C1 segment of cervical spinal cord (tissue), 14 donors: ENCODE results near the gene MNS1.
A peak's percentile ranks its signal among the peaks of the same experiment; 100 is the strongest.
"Not testable (repeated sequence)": the region's sequence is repeated elsewhere in the genome, so short reads cannot be mapped to it uniquely, and the experiment has no call there.

Experiments
- DNase-seq, 14 donors: peaks; one replicate each; lab custom pipeline; 2025; lab: John Stamatoyannopoulos, UW

MNS1 gene, protein sequence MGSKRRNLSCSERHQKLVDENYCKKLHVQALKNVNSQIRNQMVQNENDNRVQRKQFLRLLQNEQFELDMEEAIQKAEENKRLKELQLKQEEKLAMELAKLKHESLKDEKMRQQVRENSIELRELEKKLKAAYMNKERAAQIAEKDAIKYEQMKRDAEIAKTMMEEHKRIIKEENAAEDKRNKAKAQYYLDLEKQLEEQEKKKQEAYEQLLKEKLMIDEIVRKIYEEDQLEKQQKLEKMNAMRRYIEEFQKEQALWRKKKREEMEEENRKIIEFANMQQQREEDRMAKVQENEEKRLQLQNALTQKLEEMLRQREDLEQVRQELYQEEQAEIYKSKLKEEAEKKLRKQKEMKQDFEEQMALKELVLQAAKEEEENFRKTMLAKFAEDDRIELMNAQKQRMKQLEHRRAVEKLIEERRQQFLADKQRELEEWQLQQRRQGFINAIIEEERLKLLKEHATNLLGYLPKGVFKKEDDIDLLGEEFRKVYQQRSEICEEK

GRCh38 chr15:56464893-56465520 lies at the start of gene MNS1:
Gene MNS1 (minus strand): TSS chr15:56465137. CDS start chr15:56464972, 165 bp downstream.
- peak; percentile 6 to 91 (median 79) for DNase-seq

GRCh38 chr15:56496635-56497034 lies 31.7 kb upstream of the MNS1 start:
- peak in 1 of 14 donors; percentile 1 for DNase-seq

DNA sequence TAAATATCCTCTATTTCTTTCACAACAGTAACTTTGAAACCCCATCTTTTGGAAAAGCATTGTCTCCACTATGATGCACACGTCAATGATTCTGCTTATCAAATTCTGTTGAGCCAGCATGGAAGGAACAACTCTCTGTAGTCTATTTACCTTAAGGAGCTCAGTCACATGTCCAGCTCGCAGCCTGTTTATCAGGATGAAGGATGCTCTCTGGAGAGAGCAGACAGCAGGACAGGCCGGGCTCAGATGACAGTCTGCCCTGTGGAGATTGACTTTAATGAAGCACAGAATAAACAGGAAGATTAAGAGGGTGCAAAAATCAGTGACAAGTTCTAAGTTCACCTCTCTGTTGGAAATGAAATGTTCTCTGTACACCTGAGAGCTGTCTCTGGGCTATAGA lies 30.6 kb upstream of the MNS1 start:
- DNase-seq: no peak

DNA sequence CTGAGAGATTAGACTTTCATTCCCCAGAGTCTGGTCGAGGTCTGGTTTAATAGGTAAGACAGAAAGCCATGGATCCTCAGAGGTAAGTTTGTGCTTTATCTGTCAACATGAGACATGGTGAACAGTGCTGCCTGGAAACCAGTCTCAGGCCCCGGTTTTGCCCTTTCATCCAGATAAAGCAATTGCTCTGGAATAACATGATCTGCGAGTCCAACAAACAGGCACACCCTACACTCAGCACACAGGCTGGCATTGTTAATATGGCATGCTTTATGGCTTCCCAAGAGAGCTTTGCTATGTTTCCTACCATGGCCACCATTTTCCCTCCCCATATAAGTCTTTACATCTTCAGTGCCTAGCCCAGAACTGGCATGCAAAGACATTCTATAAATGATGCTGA lies 30.1 kb upstream of the MNS1 start:
- no peak for DNase-seq

GRCh38 chr15:56492791-56493555 lies 28.0 kb upstream of the MNS1 start:
- no peak for DNase-seq

GRCh38 chr15:56492236-56492635 lies 27.3 kb upstream of the MNS1 start:
- DNase-seq: no peak

GRCh38 chr15:56491110-56491722 lies 26.3 kb upstream of the MNS1 start:
- DNase-seq: peak in 10 of 14 donors; percentile 1 to 50 (median 14)

DNA sequence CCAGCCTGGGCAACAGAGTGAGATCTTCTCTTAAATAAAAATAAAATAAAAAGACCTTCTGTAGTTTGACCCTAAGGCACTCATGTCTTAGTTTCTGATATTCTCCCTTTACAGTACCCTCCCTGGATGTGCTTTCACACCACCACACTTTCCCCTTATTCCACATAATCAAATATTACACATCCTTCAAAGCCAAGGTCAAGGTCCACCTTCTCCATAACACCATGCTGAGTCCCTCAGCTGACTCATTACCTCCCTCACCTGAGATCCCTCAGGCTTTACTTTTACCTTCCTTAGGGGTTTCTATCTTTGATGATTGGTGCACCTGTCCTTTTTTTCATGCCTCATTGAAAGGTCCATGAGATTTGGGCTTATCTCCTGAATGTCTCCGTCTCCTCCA lies 25.5 kb upstream of the MNS1 start:
- DNase-seq: no peak

DNA sequence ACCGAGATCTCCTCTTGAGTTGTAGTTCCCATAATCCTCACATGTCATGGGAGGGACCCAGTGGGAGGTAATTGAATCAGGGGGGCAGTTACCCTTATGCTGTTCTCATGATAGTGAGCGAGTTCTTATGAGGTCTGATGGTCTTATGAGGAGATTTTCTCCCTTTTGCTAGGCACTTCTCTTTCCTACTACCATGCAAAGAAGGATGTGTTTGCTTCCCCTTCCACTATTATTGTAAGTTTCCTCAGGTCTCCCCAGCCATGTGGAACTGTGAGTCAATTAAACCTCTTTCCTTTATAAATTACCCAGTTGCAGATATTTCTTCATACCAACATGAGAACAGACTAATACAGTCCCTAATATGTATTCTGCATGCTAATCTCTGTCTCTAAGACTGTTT lies 21.3 kb upstream of the MNS1 start:
- DNase-seq: not testable (repeated sequence)

DNA sequence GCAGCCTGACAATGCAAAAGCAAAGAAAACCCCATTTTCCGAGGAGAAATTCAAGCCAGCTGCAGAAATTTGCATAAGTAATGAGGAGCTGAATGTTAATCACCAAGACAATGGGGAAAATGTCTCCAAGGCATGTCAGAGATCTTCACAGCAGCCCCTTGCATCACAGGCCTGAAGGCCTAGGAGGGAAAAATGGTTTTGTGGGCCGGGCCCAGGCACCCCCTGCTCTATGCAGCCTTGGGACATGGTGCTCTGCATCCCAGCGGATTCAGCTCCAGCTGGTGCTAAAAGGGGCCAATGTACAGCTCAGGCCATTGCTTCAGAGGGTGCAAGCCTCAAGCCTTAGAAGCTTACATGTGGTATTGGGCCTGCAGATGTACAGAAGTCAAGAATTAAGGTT lies 20.5 kb upstream of the MNS1 start:
- DNase-seq: not testable (repeated sequence)

DNA sequence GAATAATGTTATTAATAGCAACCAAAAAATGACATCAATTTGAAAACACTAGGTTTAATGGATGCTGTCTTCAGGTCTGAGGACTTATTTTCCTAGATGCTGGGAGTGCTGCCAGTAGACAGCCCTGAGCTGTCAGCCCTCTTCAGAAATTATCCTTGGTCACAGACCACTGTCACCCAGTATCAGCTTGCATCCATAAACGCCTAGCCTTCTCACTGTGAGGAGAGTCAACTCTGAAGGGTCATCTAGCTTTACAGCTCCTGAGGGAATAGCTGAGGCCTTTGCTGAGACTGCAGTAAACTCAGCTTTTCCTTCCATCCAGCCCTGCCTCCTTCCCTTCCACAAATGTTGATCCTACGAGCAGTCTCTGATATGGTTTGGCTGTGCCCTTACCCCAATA lies 19.4 kb upstream of the MNS1 start:
- no peak for DNase-seq

- DNase-seq: no peak
Measured at GRCh38 chr15:56475351-56475750, 10.4 kb upstream of the MNS1 start.

GRCh38 chr15:56473017-56473416 lies 8.1 kb upstream of the MNS1 start:
- no peak for DNase-seq

GRCh38 chr15:56472278-56472677 lies 7.3 kb upstream of the MNS1 start:
- DNase-seq: peak in 1 of 14 donors; percentile 53

DNA sequence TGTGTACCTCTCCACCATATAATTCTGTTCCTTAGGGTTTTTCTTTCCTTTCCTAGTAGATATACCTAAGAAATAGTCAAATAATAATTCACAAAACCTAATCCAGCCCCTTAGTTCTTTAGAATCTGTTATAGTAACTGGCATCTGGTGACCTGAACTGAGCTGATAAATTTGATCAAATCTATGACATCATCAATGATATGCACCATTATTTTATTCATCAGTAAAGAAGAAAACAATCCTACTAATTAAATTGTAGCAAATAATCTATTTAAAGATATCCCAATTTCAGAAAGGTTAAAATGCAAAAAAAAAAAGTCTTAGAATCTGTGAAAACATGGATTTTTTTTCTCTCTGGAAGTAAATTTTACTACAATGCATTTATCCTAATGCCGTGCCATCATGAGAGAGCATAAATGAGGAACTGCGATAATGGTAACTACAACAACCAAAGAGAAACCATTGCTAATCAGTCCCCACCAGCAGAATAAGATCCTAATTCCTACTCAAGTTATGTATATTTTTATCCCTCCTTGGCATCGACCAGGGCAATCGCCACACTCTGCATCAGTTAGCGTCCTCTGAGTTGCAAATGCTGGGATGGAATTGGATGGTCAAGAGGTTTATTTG lies 6.6 kb upstream of the MNS1 start:
- DNase-seq: no peak

DNA sequence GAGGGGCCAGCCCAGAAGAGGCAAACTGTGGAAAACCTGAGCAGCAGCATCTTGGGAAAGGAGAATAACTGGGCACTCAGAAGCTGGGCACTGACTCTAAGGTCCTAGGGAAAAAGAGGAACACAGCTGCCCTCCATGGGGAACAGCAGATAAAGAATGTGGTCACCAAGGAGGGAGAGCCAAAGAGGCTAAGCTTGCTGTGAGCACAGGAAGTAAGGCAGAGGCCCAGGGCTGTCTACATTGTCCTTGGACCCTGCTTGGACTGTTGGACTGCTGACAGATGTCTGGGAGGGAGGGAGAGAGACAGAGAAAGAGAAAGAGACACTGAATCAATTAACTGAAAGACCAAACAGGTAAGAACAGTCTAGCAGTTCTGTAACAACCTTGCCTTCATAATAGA lies 4.5 kb upstream of the MNS1 start:
- DNase-seq: peak in 2 of 14 donors; percentile 1 to 10

GRCh38 chr15:56468401-56468800 lies 3.5 kb upstream of the MNS1 start:
- DNase-seq: no peak

DNA sequence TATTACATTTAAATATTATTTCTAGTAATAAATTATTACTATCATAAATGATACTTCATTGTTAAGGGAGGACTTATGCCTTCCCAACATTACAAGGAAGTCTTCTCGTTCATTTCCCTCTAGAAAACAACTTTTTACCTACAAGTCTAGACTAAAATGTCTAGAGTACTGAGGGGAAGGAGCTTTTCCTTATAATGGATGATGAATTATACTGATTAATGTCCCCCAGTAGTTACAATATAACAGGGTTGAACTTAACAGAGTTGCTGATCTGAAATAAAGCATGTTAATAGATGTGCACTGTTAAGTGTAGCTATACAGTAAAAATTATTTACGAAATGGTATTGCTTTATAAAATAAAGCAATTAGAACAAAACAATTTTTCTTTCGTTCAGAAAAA lies 2.7 kb upstream of the MNS1 start:
- no peak for DNase-seq

GRCh38 chr15:56460947-56461346 lies 4.0 kb downstream of the MNS1 start:
- DNase-seq: no peak

GRCh38 chr15:56460071-56460470 lies 4.9 kb downstream of the MNS1 start:
- DNase-seq: no peak

GRCh38 chr15:56459096-56459495 lies 5.8 kb downstream of the MNS1 start:
- DNase-seq: no peak
